Fibroblast of the aortic adventitia (primary cell): Measurements from ENCODE around the gene ZNF646. TPM values are rescaled to one million over a fixed set of nuclear protein-coding genes. Genes with fewer than 3 reads are reported as not detected.

Source experiments
- DNase-seq: peaks from one replicate; pipeline ENCODE4 v3.0.0-alpha.2; 2010; ENCODE audit warnings: low read depth
- H3K4me3 ChIP-seq: 2 replicates; pipeline ENCODE4 v1.5.1; 2011; ENCODE audit warnings: low read depth, mild to moderate bottlenecking, control low read depth, low read length, moderate library complexity
- CTCF ChIP-seq: IDR thresholded peaks from 2 replicates; pipeline ENCODE4 v1.5.1; 2011; ENCODE audit warnings: mild to moderate bottlenecking, low read length, control low read depth, inconsistent platforms; ENCODE audit not compliant: insufficient read depth
- total RNA-seq: library from RNA; depleted of rRNA; stranded (reverse); fragments of >200 nt; gene quantifications from 2 replicates; pipeline ENCODE4 v1.2.3, GENCODE V29; 2012; ENCODE audit warnings: low replicate concordance

ZNF646 gene
- total RNA-seq, 1 donor, result 16.2 TPM

GRCh38 chr16:31131416-31131815 lies 57.2 kb downstream of the ZNF646 start:
- DNase-seq, result no peak
- no peak overlapping the region for H3K4me3 ChIP-seq
- TF ChIP-seq CTCF, result no peak

- no peak overlapping the region for H3K4me3 ChIP-seq
- no peak for DNase-seq
- TF ChIP-seq CTCF, result no peak
Observed at GRCh38 chr16:31131841-31132271, 57.6 kb downstream of the ZNF646 start.

- no peak overlapping the region for H3K4me3 ChIP-seq
- no peak for TF ChIP-seq CTCF
- no peak for DNase-seq
Observed at GRCh38 chr16:31132303-31132979, 58.2 kb downstream of the ZNF646 start.

GRCh38 chr16:31133046-31133501 lies 58.9 kb downstream of the ZNF646 start:
- no peak for TF ChIP-seq CTCF
- DNase-seq, result no peak
- H3K4me3 ChIP-seq, result no peak overlapping the region

Other genes with a start within 250 kb of the ZNF646 start
- 22.3 and 45.5 TPM in 2 replicates for gene BCL7C, start 180.3 kb upstream of the ZNF646 start, total RNA-seq
- 2.5 and 3.2 TPM in 2 replicates for gene CTF1, start 177.8 kb upstream of the ZNF646 start, total RNA-seq
- 9.8 and 16.6 TPM in 2 replicates for gene FBXL19, start 150.8 kb upstream of the ZNF646 start, total RNA-seq
- gene ORAI3, start 125.4 kb upstream of the ZNF646 start, total RNA-seq, result 33.0 and 35.6 TPM in 2 replicates
- gene SETD1A, start 116.7 kb upstream of the ZNF646 start, total RNA-seq, result 1.6 and 5.3 TPM in 2 replicates
- gene HSD3B7, start 89.2 kb upstream of the ZNF646 start, total RNA-seq, result 15.5 and 60.9 TPM in 2 replicates
- gene STX1B, start 63.8 kb upstream of the ZNF646 start, total RNA-seq, result 2.1 and 2.3 TPM in 2 replicates
- gene STX4, start 40.9 kb upstream of the ZNF646 start, total RNA-seq, result 24.2 and 29.7 TPM in 2 replicates
- 4.6 and 12.3 TPM in 2 replicates for gene ZNF668, start 182 bp upstream of the ZNF646 start, total RNA-seq
- 1.6 and 2.8 TPM in 2 replicates for gene PRSS53, start 14.5 kb downstream of the ZNF646 start, total RNA-seq
- 56.3 and 146 TPM in 2 replicates for gene VKORC1, start 20.4 kb downstream of the ZNF646 start, total RNA-seq
- 16.9 and 39.5 TPM in 2 replicates for gene BCKDK, start 34.0 kb downstream of the ZNF646 start, total RNA-seq
- gene KAT8, start 43.2 kb downstream of the ZNF646 start, total RNA-seq, result 25.1 and 31.5 TPM in 2 replicates
- not detected in 2 replicates for gene PRSS8, start 61.3 kb downstream of the ZNF646 start, total RNA-seq
- 1.1 and 3.8 TPM in 2 replicates for gene PRSS36, start 75.6 kb downstream of the ZNF646 start, total RNA-seq
- 41.3 and 65.3 TPM in 2 replicates for gene FUS, start 105.7 kb downstream of the ZNF646 start, total RNA-seq
- gene PYCARD, start 128.3 kb downstream of the ZNF646 start, total RNA-seq, result 29.3 and 126 TPM in 2 replicates
- gene TRIM72, start 139.7 kb downstream of the ZNF646 start, total RNA-seq, result not detected in 2 replicates
- gene PYDC1, start 142.7 kb downstream of the ZNF646 start, total RNA-seq, result not detected in 2 replicates
- not detected in 2 replicates for gene ITGAM, start 185.6 kb downstream of the ZNF646 start, total RNA-seq